HG02610 (cell line): Measurements from ENCODE around the gene TTYH1.

Experiments
- ATAC-seq: cut with Tn5 transposase; IDR thresholded peaks from one replicate; pipeline ENCODE4 v1.9.1; 2021; ENCODE audit warnings: mild to moderate bottlenecking, moderate library complexity; ENCODE audit not compliant: unreplicated experiment

The TTYH1 gene

GRCh38 chr19:54473892-54474372, 58.7 kb downstream of the TTYH1 start:
- no peak for ATAC-seq

DNA sequence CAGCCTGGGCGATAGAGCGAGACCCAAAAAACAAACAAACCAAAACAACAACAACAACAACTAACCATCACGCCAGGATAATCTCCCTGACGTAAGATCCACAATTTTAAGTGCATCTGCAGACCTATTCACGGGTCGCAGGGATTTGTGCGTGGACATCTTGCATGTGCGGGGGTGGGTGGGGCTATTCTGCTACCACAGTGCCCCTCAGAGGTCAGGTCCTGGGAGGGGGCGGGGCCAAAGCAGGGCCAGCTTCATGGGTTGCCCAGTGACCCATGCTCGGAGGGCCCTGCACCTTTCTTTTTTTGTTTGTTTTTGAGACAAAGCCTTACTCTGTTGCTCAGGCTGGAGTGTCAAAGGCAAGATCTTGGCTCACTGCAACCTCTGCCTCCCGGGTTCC, 60.4 kb downstream of the TTYH1 start:
- ATAC-seq = no peak

DNA sequence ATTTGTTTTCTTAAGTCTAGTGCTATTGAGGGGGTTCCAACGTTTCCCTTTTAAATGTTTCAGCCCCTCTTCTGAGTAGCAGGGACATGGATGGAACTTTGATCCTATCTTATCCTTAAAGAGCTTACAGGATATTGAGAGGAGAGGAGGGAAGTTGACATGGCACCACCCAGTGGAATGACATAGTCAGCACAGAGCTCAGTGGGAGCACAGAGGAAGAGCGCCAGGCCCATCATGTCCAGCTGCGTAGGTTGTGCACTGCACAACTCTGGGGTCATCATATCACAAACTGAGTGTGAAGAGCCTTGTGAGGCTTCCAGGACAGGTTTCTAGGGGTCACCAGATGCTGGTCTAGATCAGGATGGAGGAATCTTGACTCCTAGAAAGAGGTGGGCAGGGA, 62.4 kb downstream of the TTYH1 start:
- ATAC-seq = no peak

GRCh38 chr19:54478677-54479266, 63.5 kb downstream of the TTYH1 start:
- no peak for ATAC-seq

GRCh38 chr19:54480051-54480450, 64.8 kb downstream of the TTYH1 start:
- no peak for ATAC-seq

DNA sequence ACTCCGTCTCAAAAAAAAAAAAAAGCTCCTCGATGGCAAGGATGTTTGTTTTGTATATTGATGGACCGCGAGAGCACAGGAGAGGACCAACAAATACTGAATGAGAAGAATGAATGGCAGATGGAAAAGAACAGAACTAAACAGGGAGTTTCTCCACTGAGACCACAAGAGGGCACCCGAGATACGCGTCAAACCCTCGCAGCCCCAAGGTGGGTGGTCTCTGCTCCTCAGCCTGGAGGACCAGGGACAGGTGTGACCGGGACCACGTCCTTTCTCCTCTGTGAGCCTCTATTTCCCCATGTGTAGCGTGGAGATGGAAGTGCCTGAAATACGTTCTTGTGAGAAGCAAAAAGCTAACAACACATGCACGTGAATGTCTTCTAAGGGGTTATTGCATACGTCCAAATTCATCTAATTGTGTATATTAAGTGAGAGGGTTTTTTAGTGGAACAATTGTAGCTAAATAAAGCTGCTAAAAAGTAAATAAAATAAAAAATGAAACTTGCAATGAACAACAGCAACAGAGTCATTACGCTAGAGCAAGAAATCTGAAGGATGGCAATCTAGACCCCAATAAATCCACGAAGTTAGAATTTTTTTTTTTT, 66.2 kb downstream of the TTYH1 start:
- ATAC-seq = no peak

DNA sequence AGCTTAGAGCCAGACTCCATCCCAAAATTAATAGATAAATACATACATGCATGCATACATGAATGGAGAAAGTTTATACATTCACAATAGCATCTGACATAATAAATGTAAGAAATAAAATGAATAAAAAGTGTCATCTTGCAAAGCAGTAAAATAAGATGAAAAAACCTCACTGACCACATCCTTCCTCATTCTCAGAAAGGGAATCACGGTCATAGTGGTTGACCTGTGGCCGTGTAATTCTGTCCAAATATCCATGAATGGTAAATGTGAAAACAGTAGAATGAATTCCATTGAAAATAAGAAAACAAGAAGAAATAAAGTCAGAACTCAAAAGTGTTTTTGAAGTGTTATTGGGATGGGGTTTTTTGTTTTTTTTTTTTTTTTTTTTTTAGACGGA, 67.6 kb downstream of the TTYH1 start:
- no peak for ATAC-seq

DNA sequence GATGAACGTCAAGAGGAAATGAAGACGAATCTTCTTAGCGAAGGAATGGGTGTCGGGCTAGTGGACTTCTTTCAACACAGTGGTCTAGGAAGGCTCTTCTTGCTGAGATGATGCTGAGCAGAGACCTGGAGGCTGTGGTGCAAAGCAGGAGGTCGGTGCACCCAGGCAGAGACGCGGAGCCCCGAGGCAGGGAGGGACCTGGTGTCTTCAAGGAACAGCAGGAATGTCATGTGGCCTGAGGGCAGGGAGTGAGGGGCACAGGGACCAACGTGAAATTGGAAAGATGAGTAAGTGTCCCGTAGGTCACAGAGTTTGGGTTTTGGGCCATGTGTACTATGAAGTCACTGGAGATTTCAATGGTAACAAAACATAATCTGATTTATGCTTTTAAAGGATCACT, 69.2 kb downstream of the TTYH1 start:
- no peak for ATAC-seq

GRCh38 chr19:54485851-54486250, 70.6 kb downstream of the TTYH1 start:
- ATAC-seq = no peak
